PC-9 (cell line): Measurements from ENCODE around the gene MACROH2A1.

Experiments
- CTCF ChIP-seq: fragments of 200-600 bp; sonication (generic); conservative IDR thresholded peaks from 2 replicates; pipeline ENCODE4 v1.6.1; 2017; ENCODE audit warnings: mixed run types, antibody characterized with exemption, mild to moderate bottlenecking, moderate library complexity
- EZH2 ChIP-seq: fragments of 200-600 bp; sonication (generic); IDR thresholded peaks from 2 replicates; pipeline ENCODE4 v1.8.0; 2017; ENCODE audit warnings: antibody characterized with exemption, low read depth

GRCh38 chr5:135443161-135443960 lies 44.3 kb upstream of the MACROH2A1 start:
- TF ChIP-seq CTCF (no peak), EZH2 (no peak)
